ENCODE measurements around the gene CCDC82.

GRCh38 chr11:96340555-96340885 lies 49.2 kb downstream of the CCDC82 start:
- TF ChIP-seq CTCF (conservative IDR thresholded peaks at IDR 0.05) (no peak), EZH2 (IDR thresholded peaks at IDR 0.05; ENCODE audit: low read depth) (no peak)
